Measurements from ENCODE around the gene COL28A1.

DNA sequence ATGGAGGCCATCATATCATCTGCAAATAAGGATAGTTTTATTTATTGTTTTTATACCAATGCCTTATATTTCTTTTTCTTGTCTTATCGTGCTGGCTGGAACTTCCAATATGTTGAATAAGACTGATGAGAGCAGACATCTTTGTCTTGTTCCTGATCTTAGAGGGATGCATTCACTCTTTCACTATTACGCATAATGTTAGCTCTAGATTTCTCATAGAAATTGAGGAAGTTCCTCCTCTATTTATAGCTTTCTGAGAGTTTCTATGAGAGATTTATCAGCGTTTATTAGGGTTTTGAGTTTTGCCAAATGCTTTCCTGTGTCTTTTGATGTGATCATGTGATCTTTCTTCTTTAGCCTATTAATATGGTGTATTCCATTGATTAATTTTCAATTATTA lies 49.3 kb downstream of the COL28A1 start:
- TF ChIP-seq, protein P1, sequence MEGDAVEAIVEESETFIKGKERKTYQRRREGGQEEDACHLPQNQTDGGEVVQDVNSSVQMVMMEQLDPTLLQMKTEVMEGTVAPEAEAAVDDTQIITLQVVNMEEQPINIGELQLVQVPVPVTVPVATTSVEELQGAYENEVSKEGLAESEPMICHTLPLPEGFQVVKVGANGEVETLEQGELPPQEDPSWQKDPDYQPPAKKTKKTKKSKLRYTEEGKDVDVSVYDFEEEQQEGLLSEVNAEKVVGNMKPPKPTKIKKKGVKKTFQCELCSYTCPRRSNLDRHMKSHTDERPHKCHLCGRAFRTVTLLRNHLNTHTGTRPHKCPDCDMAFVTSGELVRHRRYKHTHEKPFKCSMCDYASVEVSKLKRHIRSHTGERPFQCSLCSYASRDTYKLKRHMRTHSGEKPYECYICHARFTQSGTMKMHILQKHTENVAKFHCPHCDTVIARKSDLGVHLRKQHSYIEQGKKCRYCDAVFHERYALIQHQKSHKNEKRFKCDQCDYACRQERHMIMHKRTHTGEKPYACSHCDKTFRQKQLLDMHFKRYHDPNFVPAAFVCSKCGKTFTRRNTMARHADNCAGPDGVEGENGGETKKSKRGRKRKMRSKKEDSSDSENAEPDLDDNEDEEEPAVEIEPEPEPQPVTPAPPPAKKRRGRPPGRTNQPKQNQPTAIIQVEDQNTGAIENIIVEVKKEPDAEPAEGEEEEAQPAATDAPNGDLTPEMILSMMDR (IDR thresholded peaks at IDR 0.05; ENCODE audit: low read length), result no peak
- TF ChIP-seq EZH2 (IDR thresholded peaks at IDR 0.05; ENCODE audit: borderline replicate concordance, low read length), result no peak

All from OCI-LY1 (cell line).